Endodermal cell (in vitro differentiated cells): Measurements from ENCODE around the gene SC5D. TPM values are rescaled to one million over a fixed set of nuclear protein-coding genes. Genes with fewer than 3 reads are reported as not detected.

Source experiments
- DNase-seq: peaks from one replicate; pipeline ENCODE4 v3.0.0-alpha.2; 2017
- H3K27ac ChIP-seq: 2 replicates; pipeline ENCODE4 v1.5.1; 2013; ENCODE audit warnings: mild to moderate bottlenecking, low read depth, low read length, moderate library complexity
- H3K27me3 ChIP-seq: 2 replicates; pipeline ENCODE4 v1.6.1; 2013; ENCODE audit warnings: mild to moderate bottlenecking, low read length, moderate library complexity; ENCODE audit not compliant: insufficient read depth, control insufficient read depth, poor library complexity, severe bottlenecking
- H3K36me3 ChIP-seq: 2 replicates; pipeline ENCODE4 v1.7.0; 2013; ENCODE audit warnings: mild to moderate bottlenecking, low read length, moderate library complexity; ENCODE audit not compliant: control insufficient read depth, insufficient read depth
- H3K4me1 ChIP-seq: one replicate; pipeline ENCODE4 v1.7.0; 2013; ENCODE audit warnings: low read length; ENCODE audit not compliant: control insufficient read depth, insufficient read depth
- H3K4me3 ChIP-seq: 2 replicates; pipeline ENCODE4 v1.5.1; 2013; ENCODE audit warnings: mild to moderate bottlenecking, low read length, moderate library complexity
- H3K9ac ChIP-seq: 2 replicates; pipeline ENCODE4 v1.6.1; 2013; ENCODE audit warnings: mild to moderate bottlenecking, low read length, moderate library complexity; ENCODE audit not compliant: poor library complexity, severe bottlenecking; ENCODE audit errors: extremely low read depth
- H3K9me3 ChIP-seq: 2 replicates; pipeline ENCODE4 v1.6.1; 2013; ENCODE audit warnings: mild to moderate bottlenecking, low read length, moderate library complexity; ENCODE audit not compliant: control insufficient read depth
- H3K27ac Mint-ChIP-seq: 2 replicates; pipeline ENCODE4 v1.8.0; 2020; ENCODE audit warnings: mixed read lengths
- H3K27me3 Mint-ChIP-seq: 2 replicates; pipeline ENCODE4 v1.8.0; 2021; ENCODE audit warnings: mild to moderate bottlenecking, mixed read lengths; ENCODE audit not compliant: insufficient read depth
- H3K36me3 Mint-ChIP-seq: 2 replicates; pipeline ENCODE4 v1.8.0; 2020; ENCODE audit warnings: low read depth, mixed read lengths
- H3K4me1 Mint-ChIP-seq: 2 replicates; pipeline ENCODE4 v1.8.0; 2020; ENCODE audit warnings: mixed read lengths
- H3K4me3 Mint-ChIP-seq: 2 replicates; pipeline ENCODE4 v1.8.0; 2020; ENCODE audit warnings: mild to moderate bottlenecking, moderate library complexity, mixed read lengths
- H3K9me3 Mint-ChIP-seq: 2 replicates; pipeline ENCODE4 v1.8.0; 2020; ENCODE audit warnings: mild to moderate bottlenecking, mixed read lengths
- CTCF ChIP-seq: fragments of 200-600 bp; sonication (generic); conservative IDR thresholded peaks from 2 replicates; pipeline ENCODE4 v1.5.0; 2021; ENCODE audit warnings: antibody characterized with exemption, mild to moderate bottlenecking
- WGBS, 2 experiments: methylation state at CpG; one replicate each; pipeline versions ENCODE4 v1.1.5 to v1.1.7; 2013; ENCODE audit warnings: missing lambda C conversion rate in 2 of 2, mixed read lengths in 1 of 2; ENCODE audit not compliant: insufficient coverage in 1 of 2, insufficient read length in 1 of 2; 5-methylcytosine and 5-hydroxymethylcytosine counted together
- total RNA-seq, 2 donors: library from RNA; stranded (reverse); fragmentation: NEBNext Ultra II Directional in 1 of 2; extraction: Animal tissue kit (Norgen Biotek cat#: 25700) in 1 of 2; gene quantifications; 2 replicates in 1 of 2; 3 replicates in 1 of 2; pipeline ENCODE4 v1.2.1, GENCODE V29; 2021

Gene SC5D
- total RNA-seq, 2 donors from 2014 or later: 66.0 to 70.9 TPM

GRCh38 chr11:121336279-121336937 is 43.8 kb downstream of the SC5D start:
- Mint-ChIP-seq H3K36me3 (no peaks in the 10 kb centered on the region), H3K27me3 (peaks cover 2% of the 10 kb centered on the region), H3K27ac (no peak overlapping the region), H3K9me3 (peaks cover 4% of the 10 kb centered on the region), H3K4me3 (no peak overlapping the region), H3K4me1 (no peaks in the 10 kb centered on the region)
- H3K4me1 ChIP-seq: no peaks in the 10 kb centered on the region
- 60 to 93% methylated on average over 1 to 6 of the region's 6 CpGs for WGBS, 2 experiments
- TF ChIP-seq CTCF: no peak
- H3K36me3 ChIP-seq: no peaks in the 10 kb centered on the region
- no peak for DNase-seq
- no peak overlapping the region for H3K27ac ChIP-seq
- H3K9ac ChIP-seq: no peak overlapping the region
- H3K9me3 ChIP-seq: peaks cover 4% of the 10 kb centered on the region
- no peak overlapping the region for H3K4me3 ChIP-seq
- no peaks in the 10 kb centered on the region for H3K27me3 ChIP-seq

- Histone ChIP-seq H3K9ac (no peak overlapping the region), H3K9me3 (peaks cover 4% of the 10 kb centered on the region), H3K27ac (no peak overlapping the region), H3K4me1 (no peaks in the 10 kb centered on the region), H3K27me3 (no peaks in the 10 kb centered on the region), H3K36me3 (no peaks in the 10 kb centered on the region), H3K4me3 (no peak overlapping the region)
- no peak for TF ChIP-seq CTCF
- H3K27ac Mint-ChIP-seq: no peak overlapping the region
- no peaks in the 10 kb centered on the region for H3K36me3 Mint-ChIP-seq
- 94 to 97% methylated on average over 2 of the region's 2 CpGs for WGBS, 2 experiments
- H3K4me3 Mint-ChIP-seq: no peak overlapping the region
- DNase-seq: no peak
- no peaks in the 10 kb centered on the region for H3K4me1 Mint-ChIP-seq
- peaks cover 4% of the 10 kb centered on the region for H3K9me3 Mint-ChIP-seq
- H3K27me3 Mint-ChIP-seq: peaks cover 2% of the 10 kb centered on the region
Observed at GRCh38 chr11:121337078-121337477, 44.5 kb downstream of the SC5D start.

- H3K27ac Mint-ChIP-seq: no peak overlapping the region
- WGBS, 2 experiments: 93 to 96% methylated on average over 3 to 6 of the region's 6 CpGs
- H3K9me3 Mint-ChIP-seq: peaks cover 3% of the 10 kb centered on the region
- H3K9me3 ChIP-seq: peaks cover 4% of the 10 kb centered on the region
- H3K27ac ChIP-seq: no peak overlapping the region
- H3K4me1 Mint-ChIP-seq: no peaks in the 10 kb centered on the region
- TF ChIP-seq CTCF: no peak
- no peak for DNase-seq
- no peaks in the 10 kb centered on the region for H3K4me1 ChIP-seq
- peaks cover 2% of the 10 kb centered on the region for H3K27me3 Mint-ChIP-seq
- no peak overlapping the region for H3K4me3 ChIP-seq
- H3K4me3 Mint-ChIP-seq: no peak overlapping the region
- H3K27me3 ChIP-seq: no peaks in the 10 kb centered on the region
- no peaks in the 10 kb centered on the region for H3K36me3 Mint-ChIP-seq
- H3K9ac ChIP-seq: no peak overlapping the region
- H3K36me3 ChIP-seq: no peaks in the 10 kb centered on the region
Observed at GRCh38 chr11:121337740-121338272, 45.2 kb downstream of the SC5D start.
